HepG2 (cell line): ENCODE measurements around the gene GPATCH3. TPM values are rescaled to one million over a fixed set of nuclear protein-coding genes. Genes with fewer than 3 reads are reported as not detected.

Experiments used
- ATAC-seq: fragments of 200-7000 bp; cut with Tn5 transposase; 3 replicates; pipeline ENCODE4 v1.9.1; 2020; ENCODE audit warnings: mild to moderate bottlenecking, moderate library complexity
- BruUV-seq: library from RNA; stranded (reverse); fragments of 400-500 nt; replicated peaks from 2 replicates; lab custom pipeline; 2021; lab: Mats Ljungman, UMichigan
- CTCF ChIA-PET: fragments of 300-600 bp; formaldehyde crosslinking; extraction: SDS; loops from one replicate; lab custom pipeline; 2021; ENCODE audit warnings: low total read pairs, inconsistent platforms, low intra/inter-chr PET ratio; lab: Yijun Ruan, JAX
- POLR2A ChIA-PET: fragments of 350-600 bp; sonication (Branson Sonifier 250); formaldehyde crosslinking; loops from one replicate; lab custom pipeline; 2020; ENCODE audit warnings: antibody characterized with exemption, inconsistent platforms; lab: Yijun Ruan, JAX
- DNase-seq: peaks from one replicate; pipeline ENCODE4 v3.0.0-alpha.2; 2015; ENCODE audit warnings: low spot score
- FAIRE-seq: peaks from 3 replicates; lab custom pipeline; 2011; peaks lifted over from hg19 to GRCh38; lab: Jason Lieb, UNC
- H2AFZ ChIP-seq: one replicate; pipeline ENCODE4 v1.6.1; 2011; ENCODE audit warnings: low read length, inconsistent platforms
- H3K27ac ChIP-seq: fragments of 300-600 bp; 3 replicates; pipeline ENCODE4 v1.8.0; 2011; ENCODE audit warnings: mixed run types, mild to moderate bottlenecking, mixed read lengths, low read length, inconsistent platforms; ENCODE audit not compliant: insufficient read depth; ENCODE audit errors: extremely low read length
- H3K27me3 ChIP-seq, 2 experiments: fragments of 200-600 bp in 1 of 2; 2 replicates in 1 of 2; 3 replicates in 1 of 2; pipeline versions ENCODE4 v1.6.0 to v1.8.0; 2011; ENCODE audit warnings: low read length in 2 of 2, mild to moderate bottlenecking in 2 of 2, moderate library complexity in 2 of 2, inconsistent platforms in 1 of 2; ENCODE audit not compliant: insufficient read depth in 2 of 2, control insufficient read depth in 1 of 2
- H3K36me3 ChIP-seq, 2 experiments: fragments of 200-600 bp in 1 of 2; replicated peaks in 1 of 2; 2 replicates in 1 of 2; 3 replicates in 1 of 2; pipeline versions ENCODE4 v1.5.1 to v1.8.0; 2011; ENCODE audit warnings: low read length in 2 of 2, inconsistent platforms in 1 of 2; ENCODE audit not compliant: insufficient read depth in 2 of 2, control insufficient read depth in 1 of 2
- H3K4me1 ChIP-seq: 2 replicates; pipeline ENCODE4 v1.5.1; 2012; ENCODE audit warnings: low read length, inconsistent platforms; ENCODE audit not compliant: insufficient read depth
- H3K4me2 ChIP-seq: 2 replicates; pipeline ENCODE4 v1.6.0; 2011; ENCODE audit warnings: low read depth, low read length, inconsistent platforms
- H3K4me3 ChIP-seq, 3 experiments: fragments of 200-600 bp in 1 of 3; sonication (generic), shearing (Covaris generic) in 1 of 3; replicated peaks in 1 of 3; 2 replicates each; pipeline ENCODE4 v1.5.1; 2011 to 2016; ENCODE audit warnings: low read length in 3 of 3, inconsistent platforms in 2 of 3, low read depth in 2 of 3, mild to moderate bottlenecking in 2 of 3, control low read depth in 1 of 3, mixed read lengths in 1 of 3; ENCODE audit not compliant: insufficient read depth in 1 of 3
- H3K79me2 ChIP-seq: one replicate; pipeline ENCODE4 v1.6.1; 2011; ENCODE audit warnings: low read length, inconsistent platforms; ENCODE audit not compliant: insufficient read depth
- H3K9ac ChIP-seq: 2 replicates; pipeline ENCODE4 v1.6.0; 2011; ENCODE audit warnings: mild to moderate bottlenecking, low read depth, low read length, inconsistent platforms; ENCODE audit not compliant: insufficient read depth
- H3K9me3 ChIP-seq: 2 replicates; pipeline ENCODE4 v1.5.1; 2012; ENCODE audit warnings: mild to moderate bottlenecking, low read length
- H4K20me1 ChIP-seq: 2 replicates; pipeline ENCODE4 v1.6.0; 2011; ENCODE audit warnings: inconsistent platforms, mild to moderate bottlenecking, low read length, moderate library complexity; ENCODE audit not compliant: insufficient read depth
- ATF6 ChIP-seq: sonication (generic); formaldehyde crosslinking; conservative IDR thresholded peaks from 2 replicates; pipeline ENCODE4 v1.4.0; 2020; ENCODE audit warnings: missing genetic modification reagents
- CERS6 ChIP-seq: sonication (generic); formaldehyde crosslinking; IDR thresholded peaks from 2 replicates; pipeline ENCODE4 v1.5.0; 2020; ENCODE audit warnings: missing genetic modification reagents
- FOXA1 ChIP-seq, 2 experiments: fragments of 450-650 bp in 1 of 2; sonication (generic) in 1 of 2; formaldehyde crosslinking in 1 of 2; IDR thresholded peaks; 2 replicates each; pipeline versions ENCODE4 v1.4.0 to v1.6.1; 2016 to 2020; ENCODE audit warnings: missing genetic modification reagents in 1 of 2
- JARID2 ChIP-seq: sonication (generic); formaldehyde crosslinking; IDR thresholded peaks from 2 replicates; pipeline ENCODE4 v1.8.1; 2023; ENCODE audit warnings: missing genetic modification reagents, inconsistent platforms; ENCODE audit not compliant: insufficient replicate concordance
- PLRG1 ChIP-seq: fragments of 450-650 bp; conservative IDR thresholded peaks from 2 replicates; pipeline ENCODE4 v1.6.1; 2016
- SALL2 ChIP-seq: sonication (generic); formaldehyde crosslinking; IDR thresholded peaks from 2 replicates; pipeline ENCODE4 v1.8.1; 2023; ENCODE audit warnings: mild to moderate bottlenecking, missing genetic modification reagents, inconsistent platforms
- SKIL ChIP-seq: sonication (generic); formaldehyde crosslinking; IDR thresholded peaks from 2 replicates; pipeline ENCODE4 v1.8.0; 2022; ENCODE audit warnings: missing genetic modification reagents, mild to moderate bottlenecking, moderate library complexity, borderline replicate concordance
- U2AF2 ChIP-seq: fragments of 200-400 bp; formaldehyde crosslinking; IDR thresholded peaks from 2 replicates; pipeline ENCODE4 v1.6.1; 2017; ENCODE audit warnings: low read depth, mild to moderate bottlenecking, low read length
- ZFP36 ChIP-seq: fragments of 150-350 bp; IDR thresholded peaks from 2 replicates; pipeline ENCODE4 v1.6.1; 2018; ENCODE audit warnings: borderline replicate concordance, low read length, low read depth; ENCODE audit not compliant: partially characterized antibody
- ZMYM2 ChIP-seq: sonication (generic); formaldehyde crosslinking; IDR thresholded peaks from 2 replicates; pipeline ENCODE4 v1.8.0; 2022; ENCODE audit warnings: mild to moderate bottlenecking, missing genetic modification reagents
- ZNF10 ChIP-seq: sonication (generic); formaldehyde crosslinking; IDR thresholded peaks from 2 replicates; pipeline ENCODE4 v1.4.0; 2020; ENCODE audit warnings: mild to moderate bottlenecking, low read depth, missing genetic modification reagents, borderline replicate concordance
- ZNF121 ChIP-seq: sonication (generic); formaldehyde crosslinking; IDR thresholded peaks from 2 replicates; pipeline ENCODE4 v1.5.0; 2020; ENCODE audit warnings: mild to moderate bottlenecking, missing genetic modification reagents
- ZNF33A ChIP-seq: sonication (generic); formaldehyde crosslinking; IDR thresholded peaks from 2 replicates; pipeline ENCODE4 v1.5.1; 2020; ENCODE audit warnings: missing genetic modification reagents, mild to moderate bottlenecking, moderate library complexity, borderline replicate concordance
- ZNF354B ChIP-seq: sonication (generic); formaldehyde crosslinking; IDR thresholded peaks from 2 replicates; pipeline ENCODE4 v1.8.0; 2022; ENCODE audit warnings: mild to moderate bottlenecking, missing genetic modification reagents
- ZNF550 ChIP-seq: sonication (generic); formaldehyde crosslinking; IDR thresholded peaks from 2 replicates; pipeline ENCODE4 v1.4.0; 2020; ENCODE audit warnings: mild to moderate bottlenecking, missing genetic modification reagents, borderline replicate concordance
- ZNF740 ChIP-seq: sonication (generic); formaldehyde crosslinking; IDR thresholded peaks from 2 replicates; pipeline ENCODE4 v1.4.0; 2020; ENCODE audit warnings: missing genetic modification reagents
- ZNF781 ChIP-seq: sonication (generic); formaldehyde crosslinking; IDR thresholded peaks from 2 replicates; pipeline ENCODE4 v1.5.1; 2020; ENCODE audit warnings: borderline replicate concordance, mild to moderate bottlenecking, missing genetic modification reagents; ENCODE audit errors: not compliant biosample characterization
- WGBS: methylation state at CpG from one replicate; pipeline ENCODE4 v1.1.6; 2017; ENCODE audit warnings: low lambda C conversion rate; 5-methylcytosine and 5-hydroxymethylcytosine counted together
- in situ Hi-C: cut with HindIII; loops from 2 replicates; pipeline ENCODE4 v1.10.0; 2017; ENCODE audit warnings: low pct_unique_long_range_greater_than_20kb; ENCODE audit not compliant: extremely low pct_ligation_motif_present
- intact Hi-C: fragments of 100-400 bp; cut with micrococcal nuclease; formaldehyde crosslinking; loops from one replicate; pipeline ENCODE4 v1.10.0; 2022; ENCODE audit not compliant: unreplicated experiment
- polyA plus RNA-seq, 8 experiments: library from polyadenylated mRNA; depleted of rRNA in 3 of 8; stranded (reverse) in 7 of 8; unstranded in 1 of 8; fragments of >200 nt; fragmentation: Illumina TruSeq in 4 of 8; extraction: Trizol in 4 of 8; gene quantifications; 2 replicates each; pipeline versions ENCODE4 v1.2.1 to v1.2.3, GENCODE V29; 2011 to 2016; ENCODE audit warnings: low read depth in 4 of 8, missing spikeins in 1 of 8, mixed read lengths in 1 of 8; ENCODE audit not compliant: insufficient read depth in 1 of 8
- total RNA-seq, 5 experiments: library from RNA; depleted of rRNA; stranded (reverse); fragments of >200 nt; fragmentation: Illumina TruSeq; extraction: Trizol; gene quantifications; 2 replicates each; pipeline ENCODE4 v1.2.3, GENCODE V29; 2016; ENCODE audit warnings: low read depth in 1 of 5

The GPATCH3 gene
- total and polyA plus RNA-seq, 2 of the 13 experiments (the other 11 are each of a cell fraction or from before 2014, with no cell fraction given), result 8.3 to 11.0 TPM

- H3K27ac ChIP-seq, result peak within 1 kb of the TSS; percentile 84
- DNase-seq (peak; percentile 73), ATAC-seq (peak; percentile 94), FAIRE-seq (peak; percentile 88)
- peak within 1 kb of the TSS; percentile 91 for H3K4me2 ChIP-seq
- H3K4me3 ChIP-seq, result peak within 1 kb of the TSS; percentile 80 to 99 (median 95)
- H2AFZ ChIP-seq, result no peak within 1 kb of the TSS
- H3K79me2 ChIP-seq, result peaks cover 17% of the 10 kb centered on the region
- in situ Hi-C loops (no loop called here), intact Hi-C loops (no loop called here)
- H3K27me3 ChIP-seq, result no peaks in the 10 kb centered on the region
- H3K4me1 ChIP-seq, result peaks cover 32% of the 10 kb centered on the region
- CTCF ChIA-PET, result no interaction called here
- H3K9me3 ChIP-seq, result no peaks in the 10 kb centered on the region
- peaks cover 17 to 60% of the 10 kb centered on the region in 2 experiments; a peak in 4 of 5 replicates for H3K36me3 ChIP-seq
- peak within 1 kb of the TSS; percentile 89 for H3K9ac ChIP-seq
- POLR2A ChIA-PET, result interaction anchor here (0.6 to 3.0 kb wide), 29 partner anchors 8 to 191 kb away, joined by 3 to 65 read pairs (median 6); partner anchors contain the start of genes GPATCH3, KDF1, NR0B2 and TRNP1
- no peaks in the 10 kb centered on the region for H4K20me1 ChIP-seq
- BruUV-seq, result no TSS peak
- WGBS, result 1% methylated on average over 27 of the region's 89 CpGs
- TF ChIP-seq PLRG1 (no peak), FOXA1 (IDR thresholded peaks at IDR 0.05) (no peak), FOXA1 (CRISPR knock-in tag; IDR thresholded peaks at IDR 0.05) (no peak), ZNF550 (0 out of 2 replicates have a peak, but pooled peaks have one; percentile 19), U2AF2 (no peak), ZNF781 (CRISPR knock-in tag) (no peak), ZNF354B (CRISPR knock-in tag) (no peak; the same call in 1 of the 2 replicates), ZMYM2 (CRISPR knock-in tag) (no peak), ATF6 (CRISPR knock-in tag) (no peak), CERS6 (CRISPR knock-in tag) (0 out of 2 replicates have a peak, but pooled peaks have one; percentile 45), ZNF740 (CRISPR knock-in tag) (no peak), ZNF121 (CRISPR knock-in tag) (peak; percentile 65; the same call in 1 of the 2 replicates), SKIL (CRISPR knock-in tag) (peak; percentile 71; the same call in 1 of the 2 replicates), ZNF33A (CRISPR knock-in tag) (no peak), SALL2 (CRISPR knock-in tag) (peak; percentile 52; the same call in 1 of the 2 replicates), ZFP36 (no peak), JARID2 (CRISPR knock-in tag) (no peak), ZNF10 (CRISPR knock-in tag) (no peak)
Observed at GRCh38 chr1:26889551-26890466, 10.5 kb downstream of the GPATCH3 start, which contains the start of gene GPN2. Gene GPN2 (minus strand): TSS chr1:26890283. CDS start chr1:26890096, 187 bp downstream.
